Smooth muscle cell of trachea (primary cell): ENCODE measurements around the gene LRR1. TPM values are rescaled to one million over a fixed set of nuclear protein-coding genes. Genes with fewer than 3 reads are reported as not detected.

Experiments used
- total RNA-seq: library from RNA; depleted of rRNA; stranded (reverse); fragments of >200 nt; gene quantifications from 2 replicates; pipeline ENCODE4 v1.2.1, GENCODE V29; 2014

The LRR1 gene, protein sequence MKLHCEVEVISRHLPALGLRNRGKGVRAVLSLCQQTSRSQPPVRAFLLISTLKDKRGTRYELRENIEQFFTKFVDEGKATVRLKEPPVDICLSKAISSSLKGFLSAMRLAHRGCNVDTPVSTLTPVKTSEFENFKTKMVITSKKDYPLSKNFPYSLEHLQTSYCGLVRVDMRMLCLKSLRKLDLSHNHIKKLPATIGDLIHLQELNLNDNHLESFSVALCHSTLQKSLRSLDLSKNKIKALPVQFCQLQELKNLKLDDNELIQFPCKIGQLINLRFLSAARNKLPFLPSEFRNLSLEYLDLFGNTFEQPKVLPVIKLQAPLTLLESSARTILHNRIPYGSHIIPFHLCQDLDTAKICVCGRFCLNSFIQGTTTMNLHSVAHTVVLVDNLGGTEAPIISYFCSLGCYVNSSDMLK
- 6.3 and 27.9 TPM in 2 replicates for total RNA-seq

DNA sequence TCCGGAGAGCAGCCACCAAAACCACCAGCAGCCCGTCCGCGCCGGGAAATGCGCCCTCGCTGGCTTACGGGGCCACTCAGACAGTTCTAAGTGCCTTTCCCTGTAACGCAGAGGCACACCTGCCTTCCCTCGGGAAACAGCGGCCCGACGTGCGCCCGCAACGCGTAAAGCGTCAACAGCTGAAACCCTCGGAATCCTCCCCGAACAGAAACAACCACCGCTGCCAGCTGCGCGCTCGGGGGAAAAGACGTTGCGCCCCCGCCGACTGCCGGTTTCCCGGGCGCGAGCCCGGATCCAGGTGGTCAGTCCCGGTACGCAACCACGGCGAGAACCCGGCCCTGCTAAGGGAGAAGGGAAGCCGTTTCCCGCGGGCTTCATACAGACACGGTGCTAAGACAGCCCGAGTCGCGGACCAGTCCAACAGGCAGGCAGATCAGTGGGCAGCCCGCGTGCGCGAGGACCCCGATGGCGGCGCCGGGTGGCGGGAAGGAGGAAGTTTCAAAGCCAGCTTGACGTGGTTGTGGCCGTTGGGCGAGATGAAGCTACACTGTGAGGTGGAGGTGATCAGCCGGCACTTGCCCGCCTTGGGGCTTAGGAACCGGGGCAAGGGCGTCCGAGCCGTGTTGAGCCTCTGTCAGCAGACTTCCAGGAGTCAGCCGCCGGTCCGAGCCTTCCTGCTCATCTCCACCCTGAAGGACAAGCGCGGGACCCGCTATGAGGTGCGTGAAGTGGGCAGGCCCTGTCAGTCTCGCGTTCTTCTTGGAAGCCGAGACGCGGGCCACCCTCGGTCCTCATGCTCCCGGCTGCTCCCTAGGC, at the start of gene LRR1:
LRR1 (plus strand) TSS at position 456 of the 816 bp plus-strand sequence; CDS start at position 537, 81 bp downstream.

DNA sequence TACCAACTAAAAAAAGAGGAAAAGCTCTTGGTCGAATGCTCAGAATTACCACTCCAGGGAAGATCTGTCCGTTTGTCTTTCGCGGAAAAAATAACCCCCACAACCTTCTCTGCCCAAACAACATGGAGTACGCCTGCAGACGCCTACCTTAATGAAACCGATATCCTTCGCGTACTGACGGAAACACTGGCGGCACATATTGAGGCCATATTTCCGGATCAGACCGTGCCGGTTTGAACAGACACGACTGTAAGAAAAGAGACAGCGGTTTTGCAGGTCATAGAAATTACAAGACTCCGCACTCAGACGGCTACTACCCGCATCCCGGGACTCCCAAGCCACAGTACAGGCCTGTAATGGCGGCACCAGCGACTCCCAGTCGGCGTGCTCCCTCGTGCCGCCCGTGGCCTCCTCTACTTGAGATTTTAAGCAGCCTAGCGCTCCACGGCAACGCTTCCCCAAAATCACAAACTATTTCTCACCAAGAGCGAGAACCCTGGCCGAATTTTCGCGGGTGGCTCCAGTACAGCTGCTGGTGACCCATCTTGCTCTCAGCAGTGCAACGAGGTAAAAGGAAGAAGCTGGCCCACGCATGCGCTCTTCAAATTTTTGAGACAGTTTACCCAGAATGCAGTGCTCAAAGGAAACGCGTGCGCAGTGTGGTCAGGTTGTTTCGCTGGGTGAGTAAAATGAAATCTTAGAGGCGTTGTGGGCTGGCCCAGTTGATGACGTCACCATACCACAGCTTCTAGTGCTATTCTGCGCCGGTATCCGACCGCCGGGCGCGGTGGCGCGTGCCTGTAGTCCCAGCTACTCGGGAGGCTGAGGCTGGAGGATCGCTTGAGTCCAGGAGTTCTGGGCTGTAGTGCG, 12.7 kb upstream of the LRR1 start, which contains the start of gene RPS29:
RPS29 (minus strand) TSS at position 578 of the 870 bp plus-strand sequence; CDS start at position 544, 34 bp downstream.

DNA sequence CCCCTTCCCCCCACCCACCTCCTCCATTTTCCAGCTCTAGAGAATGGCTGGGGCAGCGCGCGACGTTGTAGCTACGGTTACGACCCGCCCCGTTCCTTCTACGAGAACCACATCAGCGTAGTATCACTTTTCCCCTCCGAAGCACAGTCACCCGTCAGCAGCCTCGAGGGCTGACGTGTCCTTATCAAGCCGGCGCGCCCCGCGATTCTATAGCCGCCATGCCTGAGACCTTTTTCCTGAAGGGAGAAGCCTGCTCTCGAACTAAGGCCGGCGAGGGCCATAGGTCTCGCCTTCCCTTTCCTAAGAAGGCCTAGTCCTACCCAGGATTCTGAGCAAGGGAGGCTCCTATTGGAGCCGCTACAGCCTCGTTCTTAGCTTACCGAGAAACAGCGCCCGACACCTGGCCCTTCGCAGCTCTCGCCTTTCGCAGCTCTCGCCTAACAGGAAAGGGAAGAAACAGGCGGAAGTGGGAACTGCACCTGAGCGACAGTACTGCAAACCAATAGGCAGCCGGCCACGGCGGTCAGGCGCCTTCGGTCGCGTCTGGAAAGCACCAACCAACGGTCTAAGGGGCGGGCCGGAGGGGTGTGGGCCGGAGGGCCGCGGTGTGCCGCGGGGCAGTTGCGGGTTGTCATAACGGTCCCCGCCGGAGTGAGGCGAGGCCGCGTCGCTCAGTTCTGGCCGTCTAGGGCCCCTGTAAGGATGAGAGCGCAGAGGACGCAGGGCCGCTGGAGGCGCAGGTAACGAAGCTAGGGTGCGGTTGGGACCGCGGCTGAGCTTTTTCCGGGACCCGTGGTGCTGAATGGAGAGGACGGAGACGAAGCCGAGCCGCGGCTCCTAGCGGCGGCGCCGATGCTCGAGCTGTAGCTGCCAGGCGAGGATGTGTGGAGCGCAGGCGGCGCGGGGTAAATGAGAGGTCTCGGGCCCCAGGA, 21.7 kb downstream of the LRR1 start, which contains the start of the genes MGAT2 and RPL36AL:
MGAT2 (plus strand) TSS at position 618 of the 932 bp plus-strand sequence. CDS start 470 bp downstream, outside the sequence.
RPL36AL (minus strand) TSS at position 445 of the 932 bp plus-strand sequence. CDS start 1,522 bp downstream, outside the sequence.

DNA sequence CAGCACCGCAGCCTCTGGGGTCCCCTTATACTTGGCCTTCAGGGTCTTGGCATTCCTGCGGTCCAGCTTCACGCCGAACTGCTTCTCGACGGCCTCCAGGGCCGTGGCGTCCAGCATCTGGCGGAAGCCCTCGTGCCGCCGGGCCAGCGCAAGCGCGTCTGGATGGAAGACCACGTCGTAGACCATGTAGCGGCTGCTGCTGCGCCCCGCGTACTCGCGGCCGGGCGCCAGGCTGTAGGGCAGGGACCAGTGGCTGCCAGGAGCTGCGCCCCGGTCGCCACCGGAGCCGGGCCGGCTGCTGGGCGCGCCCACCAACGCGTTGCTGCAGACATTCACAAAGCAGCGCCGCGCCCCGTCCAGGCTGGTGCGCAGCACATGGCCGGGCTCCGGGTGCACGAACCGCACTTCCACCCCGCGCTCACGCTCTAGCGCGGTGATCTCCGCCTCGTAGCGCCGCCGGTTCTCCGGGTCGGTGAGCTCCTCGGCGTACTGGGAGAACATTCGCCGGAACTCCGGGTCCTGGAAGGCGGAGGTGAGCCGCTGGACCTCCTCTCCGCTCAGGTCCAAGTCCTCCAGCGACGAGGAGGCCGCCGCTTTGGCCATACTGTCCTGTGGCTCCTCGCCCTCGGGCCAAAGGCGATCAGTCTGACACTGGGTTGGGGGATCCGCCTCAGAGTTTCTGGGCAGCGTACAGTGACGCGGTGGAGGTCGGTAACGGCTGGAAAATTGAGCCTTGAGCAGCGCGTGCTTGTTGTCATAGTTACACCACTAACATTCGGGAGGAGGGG, 36.0 kb downstream of the LRR1 start, which contains the start of gene DNAAF2:
DNAAF2 (minus strand) TSS at position 698 of the 788 bp plus-strand sequence; CDS start at position 603, 95 bp downstream.

Other genes starting within 250 kb of the LRR1 start
- 1,098 and 2,096 TPM in 2 replicates for gene RPS29, start 12.6 kb upstream of the LRR1 start, total RNA-seq
- 242 and 263 TPM in 2 replicates for gene RPL36AL, start 21.7 kb downstream of the LRR1 start, total RNA-seq
- 97.6 and 99.1 TPM in 2 replicates for gene MGAT2, start 21.9 kb downstream of the LRR1 start, total RNA-seq
- gene DNAAF2, start 36.3 kb downstream of the LRR1 start, total RNA-seq = 7.0 and 9.6 TPM in 2 replicates
- 2.3 and 21.2 TPM in 2 replicates for gene POLE2, start 89.3 kb downstream of the LRR1 start, total RNA-seq
- 4.8 TPM in 2 replicates for gene KLHDC1, start 94.2 kb downstream of the LRR1 start, total RNA-seq
- 101 and 103 TPM in 2 replicates for gene KLHDC2, start 169.2 kb downstream of the LRR1 start, total RNA-seq